Hematopoietic multipotent progenitor cell treated with erythropoietin and hydrocortisone succinate and interleukin-3 and kit ligand, for 15 days (in vitro differentiated cells): ENCODE measurements around the gene SPAG17.

Experiments used
- DNase-seq: peaks from one replicate; pipeline ENCODE4 v3.0.0-alpha.2; 2015; ENCODE audit warnings: low spot score

Gene SPAG17

GRCh38 chr1:118075116-118075515 lies 109.9 kb downstream of the SPAG17 start:
- no peak for DNase-seq

GRCh38 chr1:118073648-118074435 lies 111.2 kb downstream of the SPAG17 start:
- no peak for DNase-seq

GRCh38 chr1:118049981-118050380 lies 135.0 kb downstream of the SPAG17 start:
- no peak for DNase-seq

- no peak for DNase-seq
These were observed 137.3 kb downstream of the SPAG17 start for GRCh38 chr1:118047650-118048224.

GRCh38 chr1:118047006-118047649 lies 137.9 kb downstream of the SPAG17 start:
- no peak for DNase-seq

- DNase-seq: no peak
These were observed 141.4 kb downstream of the SPAG17 start for GRCh38 chr1:118043624-118044023.

GRCh38 chr1:118042501-118042900 lies 142.5 kb downstream of the SPAG17 start:
- no peak for DNase-seq

GRCh38 chr1:118039170-118039569 lies 145.9 kb downstream of the SPAG17 start:
- no peak for DNase-seq

GRCh38 chr1:118032883-118033282 lies 152.1 kb downstream of the SPAG17 start:
- DNase-seq: no peak

- no peak for DNase-seq
These were observed 156.8 kb downstream of the SPAG17 start for GRCh38 chr1:118028267-118028666.

GRCh38 chr1:118023199-118023598 lies 161.8 kb downstream of the SPAG17 start:
- no peak for DNase-seq

GRCh38 chr1:118021668-118022067 lies 163.4 kb downstream of the SPAG17 start:
- no peak for DNase-seq

- DNase-seq: no peak
These were observed 167.0 kb downstream of the SPAG17 start for GRCh38 chr1:118018060-118018459.

GRCh38 chr1:118013938-118014337 lies 171.1 kb downstream of the SPAG17 start:
- no peak for DNase-seq

GRCh38 chr1:118013336-118013735 lies 171.7 kb downstream of the SPAG17 start:
- DNase-seq: no peak

- no peak for DNase-seq
These were observed 172.4 kb downstream of the SPAG17 start for GRCh38 chr1:118012515-118013124.

- no peak for DNase-seq
These were observed 177.0 kb downstream of the SPAG17 start for GRCh38 chr1:118008011-118008410.

GRCh38 chr1:118007391-118007790 lies 177.6 kb downstream of the SPAG17 start:
- DNase-seq: no peak

- DNase-seq: no peak
These were observed 180.7 kb downstream of the SPAG17 start for GRCh38 chr1:118004312-118004711.

GRCh38 chr1:117985973-117986372 lies 199.1 kb downstream of the SPAG17 start:
- DNase-seq: no peak

GRCh38 chr1:117985239-117985638 lies 199.8 kb downstream of the SPAG17 start:
- no peak for DNase-seq

- no peak for DNase-seq
These were observed 203.4 kb downstream of the SPAG17 start for GRCh38 chr1:117981455-117982192.
